Central memory CD8-positive, alpha-beta T cell (primary cell): ENCODE results near the gene TMEM158.

Source experiments
- ATAC-seq: fragments of 150-1000 bp; cut with Tn5 transposase; replicated peaks from 2 replicates; pipeline ENCODE4 v1.10.0; 2022; ENCODE audit warnings: mild to moderate bottlenecking, moderate FRiP score, moderate number of reproducible peaks; ENCODE audit not compliant: poor library complexity, severe bottlenecking; ENCODE audit errors: extremely low read depth
- DNase-seq, 2 donors: peaks; one replicate each; pipeline ENCODE4 v3.0.0; 2021; ENCODE audit warnings: low spot score in 2 of 2
- H3K27ac Mint-ChIP-seq: one replicate; pipeline ENCODE4 v1.8.0; 2022; ENCODE audit warnings: low read depth, mild to moderate bottlenecking, moderate library complexity, mixed read lengths
- H3K27me3 Mint-ChIP-seq: one replicate; pipeline ENCODE4 v1.8.0; 2022; ENCODE audit warnings: mixed read lengths
- H3K36me3 Mint-ChIP-seq: one replicate; pipeline ENCODE4 v1.8.0; 2022; ENCODE audit warnings: mild to moderate bottlenecking, moderate library complexity, mixed read lengths; ENCODE audit not compliant: insufficient read depth
- H3K4me1 Mint-ChIP-seq: one replicate; pipeline ENCODE4 v1.8.0; 2022; ENCODE audit warnings: mixed read lengths
- H3K4me3 Mint-ChIP-seq: one replicate; pipeline ENCODE4 v1.8.0; 2022; ENCODE audit warnings: mild to moderate bottlenecking, moderate library complexity, mixed read lengths
- H3K9me3 Mint-ChIP-seq: one replicate; pipeline ENCODE4 v1.8.0; 2022; ENCODE audit warnings: mixed read lengths

The TMEM158 gene

GRCh38 chr3:45252826-45253225 lies 26.7 kb upstream of the TMEM158 start:
- no peaks in the 10 kb centered on the region for H3K36me3 Mint-ChIP-seq
- H3K4me1 Mint-ChIP-seq: no peaks in the 10 kb centered on the region

GRCh38 chr3:45249391-45249790 lies 23.3 kb upstream of the TMEM158 start:
- H3K4me3 Mint-ChIP-seq: no peak overlapping the region
- no peaks in the 10 kb centered on the region for H3K36me3 Mint-ChIP-seq
- DNase-seq (no peak), ATAC-seq (no peak)
- H3K4me1 Mint-ChIP-seq: no peaks in the 10 kb centered on the region
- H3K9me3 Mint-ChIP-seq: no peaks in the 10 kb centered on the region
- H3K27ac Mint-ChIP-seq: no peak overlapping the region
- peaks cover 20% of the 10 kb centered on the region for H3K27me3 Mint-ChIP-seq

More at GRCh38 chr3:45252826-45253225, 26.7 kb upstream of the TMEM158 start:
- peaks cover 21% of the 10 kb centered on the region for H3K27me3 Mint-ChIP-seq
- H3K9me3 Mint-ChIP-seq: no peaks in the 10 kb centered on the region
- ATAC-seq (no peak), DNase-seq (no peak)
- H3K4me3 Mint-ChIP-seq: no peak overlapping the region
- H3K27ac Mint-ChIP-seq: no peak overlapping the region

DNA sequence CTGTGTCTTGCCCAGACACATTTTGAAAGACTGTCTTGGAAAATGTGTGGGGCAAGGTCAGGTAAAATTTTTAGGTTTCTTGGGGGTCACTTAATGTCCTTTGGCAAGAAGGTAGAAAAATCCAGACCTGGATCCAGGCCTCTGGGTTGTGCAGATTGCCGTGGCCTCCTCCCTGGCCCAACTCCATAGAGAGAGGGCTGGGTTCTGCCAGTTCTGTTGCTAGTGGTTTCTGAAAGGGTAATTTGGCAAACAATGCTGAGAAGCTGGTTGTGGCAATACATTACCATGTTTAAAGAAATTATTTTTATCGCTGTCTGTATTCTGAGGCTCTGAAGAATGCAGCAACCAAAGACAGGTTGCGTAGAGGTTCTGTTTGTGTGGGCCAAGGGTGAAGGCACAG lies 20.2 kb upstream of the TMEM158 start:
- no peaks in the 10 kb centered on the region for H3K4me1 Mint-ChIP-seq
- DNase-seq: no peak
- H3K9me3 Mint-ChIP-seq: no peaks in the 10 kb centered on the region
- no peaks in the 10 kb centered on the region for H3K36me3 Mint-ChIP-seq
- no peak overlapping the region for H3K4me3 Mint-ChIP-seq
- ATAC-seq: no peak
- no peak overlapping the region for H3K27ac Mint-ChIP-seq
- peaks cover 40% of the 10 kb centered on the region for H3K27me3 Mint-ChIP-seq

DNA sequence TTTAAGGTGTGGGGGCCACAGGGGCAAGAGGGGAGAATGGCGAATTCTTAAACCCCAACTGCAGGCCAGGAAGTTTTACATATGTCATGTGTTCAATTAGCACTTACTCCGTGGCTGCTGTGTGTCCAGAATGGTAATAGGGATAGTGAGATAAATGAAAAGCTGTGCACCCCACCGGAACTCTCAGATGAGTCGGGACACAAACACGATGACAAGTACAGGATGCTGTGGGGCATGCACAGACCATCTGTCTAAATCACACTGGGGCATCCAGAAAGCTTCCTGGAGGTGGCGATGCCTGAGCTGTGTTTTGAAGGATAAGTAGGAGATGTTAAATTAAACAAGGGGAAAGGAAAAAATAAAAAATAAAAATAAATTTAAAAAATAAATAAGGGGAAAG lies 18.3 kb upstream of the TMEM158 start:
- Mint-ChIP-seq H3K9me3 (no peaks in the 10 kb centered on the region), H3K27me3 (peaks cover 50% of the 10 kb centered on the region), H3K4me1 (no peaks in the 10 kb centered on the region), H3K4me3 (no peak overlapping the region), H3K27ac (no peak overlapping the region), H3K36me3 (no peaks in the 10 kb centered on the region)
- DNase-seq (no peak), ATAC-seq (no peak)

- no peaks in the 10 kb centered on the region for H3K4me1 Mint-ChIP-seq
- ATAC-seq: no peak
- no peaks in the 10 kb centered on the region for H3K36me3 Mint-ChIP-seq
- no peak for DNase-seq
- no peak overlapping the region for H3K4me3 Mint-ChIP-seq
- H3K27me3 Mint-ChIP-seq: peaks cover 62% of the 10 kb centered on the region
- H3K9me3 Mint-ChIP-seq: no peaks in the 10 kb centered on the region
- H3K27ac Mint-ChIP-seq: no peak overlapping the region
Measured at GRCh38 chr3:45241206-45241605, 15.1 kb upstream of the TMEM158 start.

GRCh38 chr3:45240292-45240691 lies 14.2 kb upstream of the TMEM158 start:
- Mint-ChIP-seq H3K4me1 (no peaks in the 10 kb centered on the region), H3K27me3 (peaks cover 62% of the 10 kb centered on the region), H3K27ac (no peak overlapping the region), H3K9me3 (no peaks in the 10 kb centered on the region), H3K36me3 (no peaks in the 10 kb centered on the region), H3K4me3 (no peak overlapping the region)
- no peak for ATAC-seq
- DNase-seq: no peak

DNA sequence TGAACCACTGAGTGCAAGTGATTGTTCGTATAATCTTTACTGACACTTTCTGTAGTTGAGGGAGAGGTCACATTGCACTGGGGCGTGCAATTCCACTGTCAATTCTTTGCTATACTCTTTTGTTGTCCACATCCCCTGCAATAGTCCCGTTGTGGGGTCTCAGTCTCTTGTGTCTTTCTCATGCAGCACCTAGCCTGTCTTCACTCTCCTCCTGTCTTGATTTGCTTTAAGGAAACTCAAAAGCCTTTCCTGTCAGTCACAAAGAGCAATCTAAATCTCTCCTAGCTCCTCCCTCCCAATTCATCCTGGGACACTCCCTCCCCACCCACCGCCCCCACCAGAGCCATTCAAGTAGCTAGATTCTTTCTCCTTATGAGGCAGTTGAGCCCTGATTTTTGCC lies 13.2 kb upstream of the TMEM158 start:
- H3K4me1 Mint-ChIP-seq: no peaks in the 10 kb centered on the region
- no peaks in the 10 kb centered on the region for H3K9me3 Mint-ChIP-seq
- H3K27ac Mint-ChIP-seq: no peak overlapping the region
- no peak overlapping the region for H3K4me3 Mint-ChIP-seq
- ATAC-seq: no peak
- no peaks in the 10 kb centered on the region for H3K36me3 Mint-ChIP-seq
- no peak for DNase-seq
- H3K27me3 Mint-ChIP-seq: peaks cover 51% of the 10 kb centered on the region

- no peak overlapping the region for H3K4me3 Mint-ChIP-seq
- ATAC-seq (no peak), DNase-seq (no peak)
- H3K36me3 Mint-ChIP-seq: no peaks in the 10 kb centered on the region
- no peaks in the 10 kb centered on the region for H3K9me3 Mint-ChIP-seq
- peaks cover 43% of the 10 kb centered on the region for H3K27me3 Mint-ChIP-seq
- H3K27ac Mint-ChIP-seq: no peak overlapping the region
- H3K4me1 Mint-ChIP-seq: no peaks in the 10 kb centered on the region
Measured at GRCh38 chr3:45236964-45237363, 10.9 kb upstream of the TMEM158 start.

DNA sequence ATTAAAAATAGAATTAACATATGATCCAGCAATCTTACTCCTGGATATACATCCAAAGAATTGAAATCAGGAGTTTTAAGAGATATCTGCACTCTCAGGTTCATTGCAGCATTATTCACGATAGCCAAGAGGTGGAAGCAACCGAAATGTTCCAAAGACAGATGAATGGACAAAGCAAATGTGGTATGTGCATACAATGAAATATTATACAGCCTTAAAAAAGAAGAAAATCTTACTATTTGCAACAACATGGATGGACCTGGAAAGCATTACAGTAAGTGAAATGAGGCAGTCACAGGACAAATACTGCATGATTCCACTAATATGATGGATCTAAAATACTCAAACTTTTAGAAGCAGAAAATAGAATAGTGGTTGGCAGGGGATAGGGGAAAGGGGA lies 9.3 kb upstream of the TMEM158 start:
- Mint-ChIP-seq H3K9me3 (no peaks in the 10 kb centered on the region), H3K36me3 (no peaks in the 10 kb centered on the region), H3K4me3 (no peak overlapping the region), H3K4me1 (no peaks in the 10 kb centered on the region), H3K27me3 (peaks cover 44% of the 10 kb centered on the region), H3K27ac (no peak overlapping the region)
- ATAC-seq (no peak), DNase-seq (no peak)

DNA sequence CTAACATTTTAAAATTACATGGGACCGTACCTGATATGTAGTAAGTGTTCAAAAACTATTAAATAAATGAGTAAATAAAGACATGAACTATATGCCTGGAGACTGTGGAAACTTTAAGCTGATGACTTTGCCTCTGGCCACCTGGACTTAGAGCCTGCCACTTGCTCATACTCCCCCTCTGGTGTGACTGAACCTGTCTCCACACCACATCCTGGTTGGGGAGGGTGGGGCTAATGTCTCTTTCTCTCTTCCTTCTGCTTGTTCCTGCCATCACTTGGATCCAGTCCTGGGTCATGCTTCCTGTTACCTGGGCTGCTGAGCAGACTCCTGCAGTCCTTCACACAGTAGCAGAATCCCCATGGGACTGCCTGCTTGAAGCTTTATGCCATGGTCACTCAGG lies 8.2 kb upstream of the TMEM158 start:
- ATAC-seq: no peak
- Mint-ChIP-seq H3K4me3 (no peak overlapping the region), H3K27ac (no peak overlapping the region), H3K9me3 (no peaks in the 10 kb centered on the region), H3K4me1 (no peaks in the 10 kb centered on the region), H3K27me3 (peaks cover 44% of the 10 kb centered on the region), H3K36me3 (no peaks in the 10 kb centered on the region)
- no peak for DNase-seq

- H3K36me3 Mint-ChIP-seq: no peaks in the 10 kb centered on the region
- H3K27me3 Mint-ChIP-seq: peaks cover 50% of the 10 kb centered on the region
- DNase-seq (no peak), ATAC-seq (no peak)
- no peaks in the 10 kb centered on the region for H3K9me3 Mint-ChIP-seq
- H3K4me1 Mint-ChIP-seq: no peaks in the 10 kb centered on the region
- H3K27ac Mint-ChIP-seq: no peak overlapping the region
- H3K4me3 Mint-ChIP-seq: no peak overlapping the region
Measured at GRCh38 chr3:45232521-45232920, 6.4 kb upstream of the TMEM158 start.

DNA sequence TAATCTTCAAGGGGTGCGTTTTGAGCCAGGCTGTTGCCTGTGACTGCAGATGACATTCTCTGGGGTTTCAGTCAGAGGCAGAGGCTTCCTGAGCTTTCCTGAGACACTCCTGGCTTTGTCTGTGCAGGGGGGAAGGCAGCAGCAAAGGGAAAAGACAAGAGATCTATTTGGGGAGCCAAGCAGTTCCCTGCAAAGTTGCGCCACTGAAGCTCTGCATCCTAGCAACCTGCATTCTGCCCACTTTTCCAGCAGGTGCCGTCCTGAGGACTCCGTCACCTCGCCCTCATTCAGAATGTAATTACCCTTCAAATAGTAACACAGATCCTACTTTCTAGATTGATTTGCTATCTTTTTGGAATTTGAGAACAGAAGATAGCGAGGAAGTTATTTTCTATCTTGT lies 1.9 kb upstream of the TMEM158 start:
- DNase-seq (no peak), ATAC-seq (no peak)
- H3K4me3 Mint-ChIP-seq: peak overlapping the region; percentile 11
- no peak overlapping the region for H3K27ac Mint-ChIP-seq
- H3K36me3 Mint-ChIP-seq: peaks cover 2% of the 10 kb centered on the region
- no peaks in the 10 kb centered on the region for H3K9me3 Mint-ChIP-seq
- peaks cover 85% of the 10 kb centered on the region for H3K27me3 Mint-ChIP-seq
- peaks cover 12% of the 10 kb centered on the region for H3K4me1 Mint-ChIP-seq

- Mint-ChIP-seq H3K4me3 (peak overlapping the region; percentile 54), H3K9me3 (no peaks in the 10 kb centered on the region)
Measured at GRCh38 chr3:45227071-45227820, 1.2 kb upstream of the TMEM158 start.

More at GRCh38 chr3:45227071-45227820, 1.2 kb upstream of the TMEM158 start:
- H3K4me1 Mint-ChIP-seq: peaks cover 12% of the 10 kb centered on the region
- H3K27ac Mint-ChIP-seq: no peak overlapping the region
- peaks cover 2% of the 10 kb centered on the region for H3K36me3 Mint-ChIP-seq
- ATAC-seq (no peak), DNase-seq (no peak)
- H3K27me3 Mint-ChIP-seq: peaks cover 89% of the 10 kb centered on the region
